ENCODE measurements around the gene BOD1L1.

Gene BOD1L1

GRCh38 chr4:13561673-13562072 lies 65.9 kb downstream of the BOD1L1 start:
- in situ Hi-C loops (cut with MboI; ENCODE audit: low sequenced_read_pairs): loop anchor here (25.0 kb wide), 1 partner anchor 724 kb away; no protein-coding TSS in a partner anchor

- in situ Hi-C loops (cut with MboI; ENCODE audit: low sequenced_read_pairs): loop anchor here (25.0 kb wide), 1 partner anchor 723 kb away; no protein-coding TSS in a partner anchor
Measured at GRCh38 chr4:13560111-13560510, 67.4 kb downstream of the BOD1L1 start.

GRCh38 chr4:13559413-13559812 lies 68.1 kb downstream of the BOD1L1 start:
- in situ Hi-C loops (cut with MboI; ENCODE audit: low sequenced_read_pairs): loop anchor here (25.0 kb wide), 1 partner anchor 722 kb away; no protein-coding TSS in a partner anchor

- in situ Hi-C loops (cut with MboI; ENCODE audit: low sequenced_read_pairs): loop anchor here (25.0 kb wide), 1 partner anchor 722 kb away; no protein-coding TSS in a partner anchor
Measured at GRCh38 chr4:13558881-13559280, 68.6 kb downstream of the BOD1L1 start.

DNA sequence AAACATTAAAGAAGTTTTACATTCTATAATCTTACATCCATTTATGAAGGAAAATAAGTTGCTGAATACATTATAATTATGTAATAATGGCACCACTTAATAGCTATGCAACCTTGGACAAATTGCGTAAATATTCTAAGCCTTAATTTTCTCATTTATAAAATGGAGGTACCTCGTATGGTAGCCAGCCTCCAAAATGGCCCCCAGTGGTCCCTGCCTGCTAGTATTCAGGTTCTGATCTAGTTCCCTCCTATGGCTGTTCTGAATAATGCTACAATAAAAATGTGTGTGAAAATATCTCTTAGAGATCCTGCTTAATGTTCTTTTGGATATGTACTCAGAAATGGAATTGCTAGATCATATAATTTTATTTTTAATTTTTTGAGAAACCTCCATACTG lies 72.2 kb downstream of the BOD1L1 start:
- in situ Hi-C loops (cut with MboI; ENCODE audit: low sequenced_read_pairs): loop anchor here (25.0 kb wide), 1 partner anchor 718 kb away; no protein-coding TSS in a partner anchor

DNA sequence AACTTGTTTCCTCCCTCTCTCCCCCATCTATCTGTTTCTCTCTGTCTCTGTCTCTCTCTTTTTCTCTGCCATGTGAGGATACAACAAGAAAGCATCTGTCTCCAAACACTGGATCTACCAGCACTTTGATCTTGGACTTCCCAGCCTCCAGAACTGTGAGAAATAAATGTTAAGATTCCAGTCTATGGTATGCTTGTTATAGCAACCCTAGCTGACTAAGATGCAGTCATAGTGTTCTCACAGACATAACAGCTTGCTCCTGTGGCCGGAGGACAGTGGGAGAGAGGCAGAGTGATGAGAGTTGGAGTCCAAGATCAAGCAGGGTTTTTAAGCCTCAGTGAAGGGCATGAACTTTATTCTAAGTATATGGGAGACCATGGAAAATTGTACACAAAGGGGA lies 74.4 kb downstream of the BOD1L1 start:
- in situ Hi-C loops (cut with MboI; ENCODE audit: low sequenced_read_pairs): loop anchor here (25.0 kb wide), 1 partner anchor 716 kb away; no protein-coding TSS in a partner anchor

GRCh38 chr4:13548984-13549546 lies 78.5 kb downstream of the BOD1L1 start:
- in situ Hi-C loops (cut with MboI; ENCODE audit: low sequenced_read_pairs): loop anchor here (10.0 kb wide), 1 partner anchor 824 kb away; no protein-coding TSS in a partner anchor

DNA sequence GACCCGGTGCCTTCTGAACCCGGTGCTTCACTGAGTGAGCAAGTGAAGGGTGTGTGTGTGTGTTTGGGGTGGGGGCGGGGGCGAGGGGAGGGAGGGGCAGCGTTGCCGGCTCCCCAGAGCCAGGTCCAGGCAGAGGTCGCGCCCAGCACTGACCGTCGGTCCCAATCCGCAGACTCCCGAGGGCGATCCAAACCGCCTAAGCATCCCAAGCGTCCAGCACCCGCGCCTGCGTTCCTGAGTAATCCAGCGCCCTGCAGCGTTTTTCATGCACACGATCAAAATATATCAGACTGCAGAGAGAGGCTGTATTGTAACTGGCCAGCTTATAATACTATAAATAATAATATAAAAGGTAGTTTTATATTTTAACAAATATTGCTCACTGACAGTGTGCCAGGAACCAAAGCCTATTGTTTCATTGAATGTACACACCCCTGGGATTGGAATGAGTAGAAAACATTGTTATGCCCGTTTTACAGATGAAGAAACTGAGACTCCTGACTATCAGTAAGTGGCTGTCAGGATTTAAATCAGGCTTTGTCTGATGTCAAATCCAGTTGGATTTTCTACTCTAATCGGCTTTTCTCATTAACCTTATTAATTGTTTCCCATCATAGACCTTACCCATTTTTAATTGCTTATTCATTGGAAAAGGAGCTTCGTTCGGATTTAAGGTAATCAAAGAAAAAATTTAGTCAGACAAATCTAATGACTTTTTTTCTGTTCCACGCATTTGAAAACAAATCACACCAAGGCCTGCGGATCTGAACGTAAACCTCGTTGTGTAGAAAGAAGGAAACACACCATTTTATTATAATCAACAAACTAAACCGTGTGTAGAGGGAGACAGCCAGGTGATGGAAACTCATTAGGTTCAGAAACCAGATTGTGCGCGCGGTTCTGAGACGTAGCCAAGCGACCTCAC lies 79.2 kb downstream of the BOD1L1 start:
- in situ Hi-C loops (cut with MboI; ENCODE audit: low sequenced_read_pairs): loop anchor here (10.0 kb wide), 1 partner anchor 824 kb away; no protein-coding TSS in a partner anchor

- in situ Hi-C loops (cut with MboI; ENCODE audit: low sequenced_read_pairs): loop anchor here (10.0 kb wide), 1 partner anchor 823 kb away; no protein-coding TSS in a partner anchor
Measured at GRCh38 chr4:13547485-13548041, 80.0 kb downstream of the BOD1L1 start.

- in situ Hi-C loops (cut with MboI; ENCODE audit: low sequenced_read_pairs): loop anchor here (10.0 kb wide), 1 partner anchor 822 kb away; no protein-coding TSS in a partner anchor
Measured at GRCh38 chr4:13546941-13547484, 80.5 kb downstream of the BOD1L1 start.

DNA sequence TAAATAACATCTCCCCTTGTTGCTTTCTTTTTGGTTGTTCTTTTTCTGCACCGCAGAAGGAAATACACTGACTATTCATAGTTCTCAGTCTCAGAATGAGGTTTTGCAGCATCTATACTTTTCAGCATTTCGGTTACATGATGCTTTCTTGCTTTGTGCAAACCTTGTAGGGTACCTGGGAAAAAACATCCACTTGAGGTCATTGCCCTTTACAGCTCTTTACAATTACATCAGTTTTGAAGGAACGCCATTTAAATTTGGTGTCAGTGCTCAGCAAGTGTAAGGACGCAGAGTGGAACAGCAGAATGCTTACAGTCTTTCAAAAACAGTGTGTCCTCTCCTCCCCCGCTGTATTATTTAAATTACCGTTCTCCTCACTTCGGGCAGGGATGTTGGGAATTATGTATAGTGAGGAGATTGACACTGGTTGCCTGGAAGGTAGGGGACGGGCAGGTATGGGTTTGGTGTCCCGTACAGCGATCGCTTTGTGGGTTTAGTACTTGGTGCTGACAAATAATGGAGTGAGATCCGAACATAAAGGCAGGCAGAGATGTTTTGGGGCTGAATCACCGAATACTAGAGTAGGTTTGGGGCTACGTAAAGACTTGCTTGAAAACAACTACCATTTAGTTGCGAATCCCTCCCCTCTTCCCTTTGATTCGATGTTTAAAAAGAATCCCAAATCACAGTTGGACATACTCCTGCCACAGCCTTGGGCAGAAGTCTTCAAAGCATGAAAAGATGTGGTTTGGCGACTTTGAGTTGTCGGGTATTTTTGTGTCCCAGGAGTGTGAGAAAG lies 81.2 kb downstream of the BOD1L1 start:
- in situ Hi-C loops (cut with MboI; ENCODE audit: low sequenced_read_pairs): loop anchor here (10.0 kb wide), 1 partner anchor 822 kb away; no protein-coding TSS in a partner anchor

DNA sequence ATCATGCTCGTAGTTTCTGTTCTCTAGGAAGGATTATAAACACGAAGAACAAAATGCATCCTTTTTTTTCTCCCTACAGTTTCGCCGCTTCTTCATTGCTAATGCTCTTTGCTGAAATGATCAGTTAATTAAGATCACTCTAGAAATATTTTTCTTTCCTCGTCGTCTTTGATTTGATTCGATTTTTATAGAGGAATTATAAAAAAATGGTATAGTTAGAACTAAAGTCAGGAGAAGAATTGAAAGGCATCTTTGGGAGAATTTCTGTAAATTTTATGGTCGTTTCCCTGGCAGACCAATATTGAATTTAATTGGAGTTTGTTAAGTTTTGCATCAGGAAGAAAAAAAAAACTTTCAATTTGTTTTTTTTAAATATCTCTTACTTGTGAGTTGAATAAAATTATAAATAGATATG lies 82.1 kb downstream of the BOD1L1 start:
- in situ Hi-C loops (cut with MboI; ENCODE audit: low sequenced_read_pairs): loop anchor here (10.0 kb wide), 1 partner anchor 821 kb away; no protein-coding TSS in a partner anchor

DNA sequence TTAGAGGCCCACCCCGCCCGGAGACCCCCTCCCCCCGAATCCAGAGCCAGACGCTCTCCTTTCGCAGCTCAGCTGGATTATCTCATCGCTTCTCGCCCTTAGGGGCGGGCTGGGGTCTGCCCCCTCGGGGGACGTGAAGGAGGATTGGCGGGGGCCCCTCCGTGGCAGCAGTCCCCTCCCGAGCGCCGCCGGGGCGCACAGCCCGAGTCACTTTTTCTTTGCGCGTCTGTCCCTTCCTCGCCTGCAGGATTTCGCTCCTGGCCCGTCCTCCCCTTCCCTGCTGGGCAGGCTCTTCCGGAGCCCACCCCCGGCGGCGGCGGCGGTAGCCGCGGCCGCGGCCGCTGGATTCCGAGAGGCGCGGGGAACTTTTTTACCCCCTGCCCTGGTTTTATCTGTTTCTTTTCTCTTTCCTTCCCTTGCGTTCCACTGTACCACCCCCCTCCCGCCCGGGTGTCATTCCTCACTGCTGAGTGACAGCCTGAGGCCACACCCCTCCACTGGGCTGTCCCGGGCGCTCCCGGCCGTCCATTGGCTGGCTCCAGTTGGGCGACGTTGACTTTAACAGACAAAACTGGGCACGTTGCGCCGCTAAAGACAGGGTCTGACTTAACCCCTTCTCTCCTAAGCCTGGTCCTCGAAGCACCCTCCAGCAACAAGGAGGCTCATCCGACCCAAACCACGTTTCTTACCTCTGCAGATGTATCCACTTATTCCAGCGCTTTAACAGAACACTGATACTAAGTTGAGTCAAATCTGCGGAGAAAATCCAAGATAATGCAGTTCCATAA lies 82.7 kb downstream of the BOD1L1 start:
- in situ Hi-C loops (cut with MboI; ENCODE audit: low sequenced_read_pairs): loop anchor here (10.0 kb wide), 1 partner anchor 820 kb away; no protein-coding TSS in a partner anchor

GRCh38 chr4:13543839-13544605 lies 83.5 kb downstream of the BOD1L1 start, which contains the start of gene NKX3-2:
Gene NKX3-2, minus strand, starts transcription at chr4:13544508. Its CDS starts 94 bp downstream, at chr4:13544414.
- in situ Hi-C loops (cut with MboI; ENCODE audit: low sequenced_read_pairs): loop anchor here (10.0 kb wide), 1 partner anchor 819 kb away; no protein-coding TSS in a partner anchor

- in situ Hi-C loops (cut with MboI; ENCODE audit: low sequenced_read_pairs): loop anchor here (10.0 kb wide), 1 partner anchor 818 kb away; no protein-coding TSS in a partner anchor
Measured at GRCh38 chr4:13543032-13543838, 84.3 kb downstream of the BOD1L1 start.

DNA sequence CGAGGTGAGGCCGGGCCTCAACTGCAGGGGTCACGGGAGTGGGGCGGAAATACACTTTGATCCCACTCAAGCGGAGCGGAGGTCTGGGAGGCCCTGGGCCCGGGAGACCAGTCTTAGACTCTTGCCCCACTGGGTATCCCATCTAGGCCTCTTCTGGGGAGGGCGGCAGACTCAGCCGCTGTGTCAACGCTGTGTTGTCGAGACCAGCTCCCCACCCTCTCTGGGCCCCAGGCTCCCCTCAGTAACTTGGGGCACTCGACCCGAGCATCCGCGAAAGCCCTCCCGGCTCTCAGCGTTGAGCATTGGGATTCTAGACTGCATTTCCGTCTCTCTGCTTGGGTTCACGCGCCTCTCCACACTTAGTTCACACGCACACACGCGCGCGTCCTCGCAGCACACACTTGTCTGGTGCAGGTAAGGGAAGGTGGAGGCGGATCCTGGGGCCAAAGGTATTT lies 84.9 kb downstream of the BOD1L1 start:
- in situ Hi-C loops (cut with MboI; ENCODE audit: low sequenced_read_pairs): loop anchor here (10.0 kb wide), 1 partner anchor 818 kb away; no protein-coding TSS in a partner anchor
